Endothelial cell (in vitro differentiated cells): ENCODE results near the gene POLR2H. TPM values are rescaled to one million over a fixed set of nuclear protein-coding genes. Genes with fewer than 3 reads are reported as not detected.
A peak's percentile ranks its signal among the peaks of the same experiment; 100 is the strongest.

Experiments used
- DNase-seq: peaks from one replicate; pipeline ENCODE4 v3.0.0; 2021; ENCODE audit warnings: low spot score
- H3K27ac Mint-ChIP-seq: one replicate; pipeline ENCODE4 v1.8.0; 2021; ENCODE audit warnings: mixed read lengths, inconsistent platforms; ENCODE audit not compliant: unreplicated experiment
- H3K27me3 Mint-ChIP-seq: one replicate; pipeline ENCODE4 v1.8.0; 2021; ENCODE audit warnings: mild to moderate bottlenecking, moderate library complexity, mixed read lengths, inconsistent platforms; ENCODE audit not compliant: unreplicated experiment
- H3K36me3 Mint-ChIP-seq: one replicate; pipeline ENCODE4 v1.8.0; 2021; ENCODE audit warnings: mild to moderate bottlenecking, low read depth, mixed read lengths, inconsistent platforms; ENCODE audit not compliant: unreplicated experiment
- H3K4me1 Mint-ChIP-seq: one replicate; pipeline ENCODE4 v1.8.0; 2021; ENCODE audit warnings: mild to moderate bottlenecking, mixed read lengths, inconsistent platforms; ENCODE audit not compliant: unreplicated experiment
- H3K4me3 Mint-ChIP-seq: one replicate; pipeline ENCODE4 v1.8.0; 2021; ENCODE audit warnings: mild to moderate bottlenecking, mixed read lengths, inconsistent platforms; ENCODE audit not compliant: unreplicated experiment
- H3K9me3 Mint-ChIP-seq: one replicate; pipeline ENCODE4 v1.8.0; 2021; ENCODE audit warnings: mixed read lengths, inconsistent platforms; ENCODE audit not compliant: unreplicated experiment
- CTCF ChIP-seq: fragments of 200-600 bp; sonication (generic); IDR thresholded peaks from one replicate; pipeline ENCODE4 v1.5.0; 2021; ENCODE audit warnings: antibody characterized with exemption; ENCODE audit not compliant: unreplicated experiment
- total RNA-seq: library from RNA; stranded (reverse); fragmentation: NEBNext Ultra II Directional; extraction: Animal tissue kit (Norgen Biotek cat#: 25700); gene quantifications from one replicate; pipeline ENCODE4 v1.2.1, GENCODE V29; 2021; ENCODE audit not compliant: unreplicated experiment

POLR2H gene
- total RNA-seq, 1 donor from 2014 or later = 56.1 TPM

- no peaks in the 10 kb centered on the region for H3K4me1 Mint-ChIP-seq
- H3K9me3 Mint-ChIP-seq = no peaks in the 10 kb centered on the region
- DNase-seq = peak; percentile 74
- no peak overlapping the region for H3K27ac Mint-ChIP-seq
- H3K36me3 Mint-ChIP-seq = peaks cover 10% of the 10 kb centered on the region
- TF ChIP-seq CTCF = peak; percentile 72
- H3K27me3 Mint-ChIP-seq = no peaks in the 10 kb centered on the region
- no peak overlapping the region for H3K4me3 Mint-ChIP-seq
These were observed 7.3 kb upstream of the POLR2H start for GRCh38 chr3:184354121-184354728.

DNA sequence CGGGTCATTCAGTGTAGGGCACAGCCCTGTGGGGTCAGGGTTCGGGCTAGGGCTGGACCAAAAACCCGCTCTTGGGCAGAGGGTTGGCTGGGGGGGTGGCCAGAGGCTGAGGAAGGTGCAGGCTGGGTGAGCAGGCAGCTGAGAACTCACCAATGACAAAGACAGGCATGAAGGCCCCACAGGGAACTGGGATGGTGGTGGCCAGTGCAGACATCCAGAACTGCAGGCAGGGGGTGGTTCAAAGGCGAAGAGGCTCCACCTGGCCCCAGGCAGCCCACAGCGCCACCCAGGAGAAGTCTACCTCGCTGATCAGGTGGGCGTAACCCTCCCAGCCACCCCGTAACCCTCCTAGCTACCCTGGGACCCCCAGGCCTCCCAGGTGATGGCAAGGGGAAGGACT, 6.8 kb upstream of the POLR2H start:
- H3K4me3 Mint-ChIP-seq = no peak overlapping the region

DNA sequence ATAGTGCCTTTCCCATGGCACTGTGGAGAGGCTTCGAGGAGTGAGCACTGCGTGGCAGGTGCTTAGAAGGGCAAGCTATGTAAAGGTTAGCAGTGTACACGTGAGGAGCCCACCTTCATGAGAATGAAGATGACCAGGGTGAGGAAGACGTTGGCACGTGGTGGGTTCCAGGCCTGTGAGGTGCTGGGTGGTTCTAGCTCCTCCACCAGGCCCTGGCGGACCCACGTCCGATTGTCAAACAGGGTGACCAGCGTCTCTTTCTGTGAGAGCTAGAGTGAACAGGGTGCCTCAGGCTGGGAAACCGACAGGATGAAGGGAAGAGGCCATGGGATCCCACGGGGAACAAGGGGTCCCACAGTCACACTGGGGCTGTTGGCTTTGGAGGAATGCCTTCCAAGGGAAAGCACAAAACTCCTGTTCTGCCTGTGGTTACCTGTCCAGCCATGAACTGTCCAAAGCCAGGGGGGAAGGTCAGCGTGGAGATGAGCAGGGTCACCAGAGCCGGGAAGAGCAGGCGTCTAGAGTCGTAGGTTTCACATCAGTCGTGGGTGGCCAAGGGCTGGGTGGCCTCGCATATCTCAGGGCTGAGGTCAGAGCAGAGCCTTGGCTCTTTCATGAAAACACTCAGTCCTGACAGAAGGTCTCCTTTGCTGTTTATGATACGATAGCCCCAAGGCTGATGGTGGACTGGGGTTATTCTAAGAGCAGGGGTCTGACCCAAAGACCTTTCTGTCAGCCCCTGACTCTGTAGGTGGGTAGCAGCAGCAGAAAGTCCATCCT, 6.1 kb upstream of the POLR2H start:
- Mint-ChIP-seq H3K27ac (no peak overlapping the region), H3K36me3 (peaks cover 5% of the 10 kb centered on the region), H3K4me1 (no peaks in the 10 kb centered on the region), H3K4me3 (no peak overlapping the region), H3K9me3 (no peaks in the 10 kb centered on the region), H3K27me3 (no peaks in the 10 kb centered on the region)
- no peak for TF ChIP-seq CTCF
- DNase-seq = no peak

More for the DNA sequence above, 6.8 kb upstream of the POLR2H start:
- DNase-seq = no peak
- no peaks in the 10 kb centered on the region for H3K4me1 Mint-ChIP-seq
- peaks cover 9% of the 10 kb centered on the region for H3K36me3 Mint-ChIP-seq
- no peak overlapping the region for H3K27ac Mint-ChIP-seq
- no peaks in the 10 kb centered on the region for H3K9me3 Mint-ChIP-seq
- no peak for TF ChIP-seq CTCF
- H3K27me3 Mint-ChIP-seq = no peaks in the 10 kb centered on the region

DNA sequence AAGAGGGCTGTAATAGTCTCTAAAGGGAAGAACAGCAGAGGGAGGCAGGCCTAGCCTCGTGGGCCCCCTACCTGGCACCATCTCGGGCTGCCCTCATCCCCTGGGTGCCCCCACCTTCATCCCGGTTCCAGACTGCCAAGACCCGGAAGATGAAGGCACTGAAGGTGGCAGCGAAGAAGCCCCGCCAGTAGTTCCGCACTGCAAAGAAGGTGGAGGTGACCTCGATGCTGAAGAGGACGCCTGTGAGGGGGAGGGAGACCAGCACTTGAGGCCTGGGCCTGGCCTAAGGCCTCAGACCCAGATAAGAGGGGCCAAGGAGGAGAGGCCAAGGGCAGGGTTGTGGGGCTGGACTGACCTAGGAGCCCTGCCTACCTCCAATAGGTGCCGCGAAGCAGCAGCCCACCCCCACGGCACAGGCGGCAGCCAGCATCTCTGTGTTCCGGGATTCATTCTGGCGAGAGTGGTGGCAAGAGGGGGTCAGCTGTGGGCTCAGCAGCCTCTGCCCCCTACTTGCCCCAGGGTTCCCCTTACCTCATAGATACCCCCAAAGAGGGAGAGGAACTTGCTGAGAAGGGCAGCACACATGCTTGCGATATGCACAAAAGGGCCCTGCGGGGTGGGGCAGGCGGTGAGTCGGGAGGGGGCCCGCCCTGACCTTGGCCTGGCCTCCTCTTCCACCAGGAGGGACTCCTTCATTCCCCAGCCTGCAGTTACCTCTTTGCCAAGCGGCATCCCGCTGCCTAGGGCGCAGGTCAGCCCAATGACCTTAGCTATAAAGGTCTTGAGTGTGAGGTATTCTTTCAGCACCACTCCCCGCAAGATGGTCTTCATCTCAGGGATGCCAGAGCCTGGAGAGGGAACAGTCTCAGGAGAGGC, 4.0 kb upstream of the POLR2H start:
- no peak overlapping the region for H3K4me3 Mint-ChIP-seq
- H3K36me3 Mint-ChIP-seq = peaks cover 5% of the 10 kb centered on the region
- no peaks in the 10 kb centered on the region for H3K9me3 Mint-ChIP-seq
- peaks cover 5% of the 10 kb centered on the region for H3K27me3 Mint-ChIP-seq
- TF ChIP-seq CTCF = no peak
- peaks cover 3% of the 10 kb centered on the region for H3K4me1 Mint-ChIP-seq
- H3K27ac Mint-ChIP-seq = no peak overlapping the region
- DNase-seq = no peak
